ENCODE measurements around the gene PRKCH.

The PRKCH gene

DNA sequence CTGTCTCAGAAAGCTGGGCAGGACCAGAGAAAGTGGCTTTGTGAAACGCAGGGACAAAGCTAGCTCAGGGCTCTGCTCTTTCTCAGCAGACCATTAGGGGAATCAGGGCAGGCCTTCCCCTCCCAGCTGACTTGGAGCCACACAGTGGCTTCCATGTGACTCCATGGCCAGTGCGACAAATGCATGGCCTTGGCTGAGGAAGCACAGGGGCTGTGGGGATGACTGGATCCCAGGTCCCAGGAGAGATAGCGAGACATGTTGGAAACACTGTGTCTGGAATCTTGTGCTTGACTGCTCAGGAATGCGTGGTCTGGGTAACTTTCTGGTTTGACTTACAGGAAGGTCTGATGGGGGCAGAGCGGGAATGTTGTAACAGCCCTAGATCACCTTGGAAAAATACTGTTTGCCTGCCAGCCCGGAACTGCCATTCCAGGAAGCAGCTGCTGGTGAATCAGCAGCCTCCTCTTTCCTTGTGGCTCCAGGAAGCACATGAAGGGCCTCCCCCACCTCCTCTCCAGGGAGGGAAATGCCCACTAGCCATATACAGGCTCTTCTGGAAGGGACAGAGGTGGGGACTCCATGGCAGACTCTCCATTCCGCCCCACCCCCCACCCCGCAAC lies 240.4 kb downstream of the PRKCH start:
- no peak overlapping the region for H3K4me2 ChIP-seq (ENCODE audit: low read length, poor library complexity, severe bottlenecking)
- H3K4ac ChIP-seq (ENCODE audit: low read depth in 1 of 2, low read length in 2 of 2), result peak overlapping the region; percentile 93 to 100
- peak overlapping the region; percentile 100 for H2BK5ac ChIP-seq (ENCODE audit: low read depth, low read length, poor library complexity, severe bottlenecking)
- H4K91ac ChIP-seq (ENCODE audit: low read length), result peak overlapping the region; percentile 98
- DNase-seq, result peak; percentile 99
- 1% methylated on average over 6 of the region's 8 CpGs for WGBS
- peak overlapping the region; percentile 100 for H2AK5ac ChIP-seq (ENCODE audit: low read length, severe bottlenecking)
- no peak overlapping the region for H2BK15ac ChIP-seq (ENCODE audit: low read depth, poor library complexity, severe bottlenecking)
- H3K4me1 ChIP-seq (ENCODE audit: control insufficient read depth, insufficient read depth, low read depth, low read length), result peaks cover 36% of the 10 kb centered on the region
- H4K8ac ChIP-seq (ENCODE audit: low read length), result peak overlapping the region; percentile 49
- no peaks in the 10 kb centered on the region for H3K9me3 ChIP-seq (ENCODE audit: control insufficient read depth, low read length)
- H2AFZ ChIP-seq (ENCODE audit: low read depth, low read length), result peak overlapping the region; percentile 57
- no peak overlapping the region for H3K4me3 ChIP-seq (ENCODE audit: insufficient read depth in 1 of 2, low read depth in 1 of 2, low read length in 2 of 2)
- H3K9ac ChIP-seq (ENCODE audit: low read length), result peak overlapping the region; percentile 80
- H3K27me3 ChIP-seq (ENCODE audit: control insufficient read depth in 1 of 2, insufficient read depth in 1 of 2, low read length in 2 of 2), result no peaks in the 10 kb centered on the region
- H3K14ac ChIP-seq (ENCODE audit: low read length in 2 of 2), result peak overlapping the region in 1 of 2 experiments; percentile 74
- no peaks in the 10 kb centered on the region for H3K36me3 ChIP-seq (ENCODE audit: control insufficient read depth in 1 of 2, insufficient read depth in 2 of 2, low read depth in 1 of 2, low read length in 2 of 2)
- H3K79me1 ChIP-seq (replicated peaks; ENCODE audit: low read length, poor library complexity, severe bottlenecking), result peaks cover 2% of the 10 kb centered on the region
- H3K27ac ChIP-seq (ENCODE audit: low read length, poor library complexity, severe bottlenecking), result peak overlapping the region; percentile 98
- peak overlapping the region; percentile 87 to 100 for H3K18ac ChIP-seq (ENCODE audit: low read depth in 1 of 2, low read length in 2 of 2)
- peak overlapping the region in 1 of 2 experiments; percentile 26 for H3K23ac ChIP-seq (ENCODE audit: low read length in 2 of 2)
- peak overlapping the region; percentile 94 for H2BK120ac ChIP-seq (ENCODE audit: low read depth, low read length)
- peak overlapping the region; percentile 97 to 100 for H2BK12ac ChIP-seq (ENCODE audit: low read length in 2 of 2)

- Histone ChIP-seq H3K9me3 (ENCODE audit: control insufficient read depth, low read length) (no peaks in the 10 kb centered on the region), H3K27ac (ENCODE audit: low read length, poor library complexity, severe bottlenecking) (peak overlapping the region; percentile 98), H3K14ac (ENCODE audit: low read length in 2 of 2) (peak overlapping the region in 1 of 2 experiments; percentile 95), H4K8ac (ENCODE audit: low read length) (peak overlapping the region; percentile 94), H2AK5ac (ENCODE audit: low read length, severe bottlenecking) (peak overlapping the region; percentile 98), H2BK120ac (ENCODE audit: low read depth, low read length) (peak overlapping the region; percentile 94), H3K79me1 (replicated peaks; ENCODE audit: low read length, poor library complexity, severe bottlenecking) (peaks cover 2% of the 10 kb centered on the region), H2BK12ac (ENCODE audit: low read length in 2 of 2) (peak overlapping the region; percentile 97 to 100), H4K91ac (ENCODE audit: low read length) (peak overlapping the region; percentile 98), H3K23ac (ENCODE audit: low read length in 2 of 2) (peak overlapping the region in 1 of 2 experiments; percentile 23), H3K4ac (ENCODE audit: low read depth in 1 of 2, low read length in 2 of 2) (peak overlapping the region; percentile 93 to 100), H2AFZ (ENCODE audit: low read depth, low read length) (no peak overlapping the region), H3K18ac (ENCODE audit: low read depth in 1 of 2, low read length in 2 of 2) (peak overlapping the region; percentile 82 to 100), H3K27me3 (ENCODE audit: control insufficient read depth in 1 of 2, insufficient read depth in 1 of 2, low read length in 2 of 2) (no peaks in the 10 kb centered on the region), H3K4me1 (ENCODE audit: control insufficient read depth, insufficient read depth, low read depth, low read length) (peaks cover 34% of the 10 kb centered on the region), H3K4me2 (ENCODE audit: low read length, poor library complexity, severe bottlenecking) (no peak overlapping the region), H2BK5ac (ENCODE audit: low read depth, low read length, poor library complexity, severe bottlenecking) (peak overlapping the region; percentile 94), H2BK15ac (ENCODE audit: low read depth, poor library complexity, severe bottlenecking) (peak overlapping the region; percentile 39), H3K9ac (ENCODE audit: low read length) (peak overlapping the region; percentile 85), H3K36me3 (ENCODE audit: control insufficient read depth in 1 of 2, insufficient read depth in 2 of 2, low read depth in 1 of 2, low read length in 2 of 2) (no peaks in the 10 kb centered on the region), H3K4me3 (ENCODE audit: insufficient read depth in 1 of 2, low read depth in 1 of 2, low read length in 2 of 2) (peak overlapping the region in 1 of 2 experiments; percentile 8)
- 50% methylated on average over 7 of the region's 7 CpGs for WGBS
- DNase-seq, result peak; percentile 100
Observed at GRCh38 chr14:61562321-61563161, 241.2 kb downstream of the PRKCH start.

GRCh38 chr14:61563162-61563511 lies 241.8 kb downstream of the PRKCH start:
- Histone ChIP-seq H3K4ac (ENCODE audit: low read depth in 1 of 2, low read length in 2 of 2) (peak overlapping the region; percentile 90 to 96), H3K79me1 (replicated peaks; ENCODE audit: low read length, poor library complexity, severe bottlenecking) (peaks cover 7% of the 10 kb centered on the region), H3K27ac (ENCODE audit: low read length, poor library complexity, severe bottlenecking) (peak overlapping the region; percentile 98), H2BK5ac (ENCODE audit: low read depth, low read length, poor library complexity, severe bottlenecking) (peak overlapping the region; percentile 82), H2BK15ac (ENCODE audit: low read depth, poor library complexity, severe bottlenecking) (peak overlapping the region; percentile 83), H3K23ac (ENCODE audit: low read length in 2 of 2) (peak overlapping the region in 1 of 2 experiments; percentile 34), H2BK12ac (ENCODE audit: low read length in 2 of 2) (peak overlapping the region; percentile 95 to 99), H4K91ac (ENCODE audit: low read length) (peak overlapping the region; percentile 86), H3K4me2 (ENCODE audit: low read length, poor library complexity, severe bottlenecking) (no peak overlapping the region), H2AK5ac (ENCODE audit: low read length, severe bottlenecking) (peak overlapping the region; percentile 98), H3K14ac (ENCODE audit: low read length in 2 of 2) (peak overlapping the region in 1 of 2 experiments; percentile 82), H4K8ac (ENCODE audit: low read length) (peak overlapping the region; percentile 66), H3K4me3 (ENCODE audit: insufficient read depth in 1 of 2, low read depth in 1 of 2, low read length in 2 of 2) (no peak overlapping the region), H2AFZ (ENCODE audit: low read depth, low read length) (no peak overlapping the region), H2BK120ac (ENCODE audit: low read depth, low read length) (peak overlapping the region; percentile 92), H3K18ac (ENCODE audit: low read depth in 1 of 2, low read length in 2 of 2) (peak overlapping the region; percentile 74 to 98), H3K36me3 (ENCODE audit: control insufficient read depth in 1 of 2, insufficient read depth in 2 of 2, low read depth in 1 of 2, low read length in 2 of 2) (no peaks in the 10 kb centered on the region), H3K4me1 (ENCODE audit: control insufficient read depth, insufficient read depth, low read depth, low read length) (peaks cover 36% of the 10 kb centered on the region), H3K9me3 (ENCODE audit: control insufficient read depth, low read length) (no peaks in the 10 kb centered on the region), H3K9ac (ENCODE audit: low read length) (peak overlapping the region; percentile 85), H3K27me3 (ENCODE audit: control insufficient read depth in 1 of 2, insufficient read depth in 1 of 2, low read length in 2 of 2) (no peaks in the 10 kb centered on the region)
- no peak for DNase-seq
- WGBS, result 83% methylated on average over 7 of the region's 7 CpGs

Measured in mesenchymal stem cell (in vitro differentiated cells and primary cell).